MM.1S (cell line): ENCODE measurements around the gene UNC119.

ENCODE experiments used
- DNase-seq: peaks from one replicate; pipeline ENCODE4 v3.0.0-alpha.2; 2015
- H2AFZ ChIP-seq: fragments of 300-600 bp; sonication (generic); 2 replicates; pipeline ENCODE4 v1.6.0; 2016; ENCODE audit warnings: antibody characterized with exemption, low read length
- H3F3A ChIP-seq: fragments of 300-600 bp; sonication (generic); 2 replicates; pipeline ENCODE4 v1.6.1; 2016; ENCODE audit warnings: mild to moderate bottlenecking, antibody characterized with exemption, low read length, moderate library complexity, mixed read lengths; ENCODE audit not compliant: insufficient read depth
- H3K27ac ChIP-seq: fragments of 300-600 bp; sonication (generic); 2 replicates; pipeline ENCODE4 v1.5.1; 2016; ENCODE audit warnings: mild to moderate bottlenecking, low read length
- H3K27me3 ChIP-seq: fragments of 300-600 bp; sonication (generic); replicated peaks from 2 replicates; pipeline ENCODE4 v1.6.0; 2016; ENCODE audit warnings: low read length; ENCODE audit not compliant: insufficient read depth
- H3K36me3 ChIP-seq: fragments of 300-600 bp; sonication (generic); replicated peaks from 2 replicates; pipeline ENCODE4 v1.6.1; 2016; ENCODE audit warnings: mild to moderate bottlenecking, low read length, mixed read lengths; ENCODE audit not compliant: insufficient read depth
- H3K4me1 ChIP-seq: fragments of 300-600 bp; sonication (generic); 2 replicates; pipeline ENCODE4 v1.6.1; 2016; ENCODE audit warnings: low read length, mixed read lengths
- H3K4me2 ChIP-seq: fragments of 300-600 bp; sonication (generic); 2 replicates; pipeline ENCODE4 v1.6.0; 2016; ENCODE audit warnings: low read depth, low read length
- H3K4me3 ChIP-seq: fragments of 300-600 bp; sonication (generic); 2 replicates; pipeline ENCODE4 v1.5.1; 2016; ENCODE audit warnings: low read length, mixed read lengths
- H3K79me2 ChIP-seq: fragments of 300-600 bp; sonication (generic); 2 replicates; pipeline ENCODE4 v1.6.1; 2016; ENCODE audit warnings: mixed run types, low read length, mixed read lengths
- H3K9ac ChIP-seq: fragments of 300-600 bp; sonication (generic); 2 replicates; pipeline ENCODE4 v1.6.1; 2016; ENCODE audit warnings: low read length, mixed read lengths
- H3K9me2 ChIP-seq: fragments of 300-600 bp; sonication (generic); replicated peaks from 2 replicates; pipeline ENCODE4 v1.6.1; 2016; ENCODE audit warnings: mild to moderate bottlenecking, low read length, mixed read lengths; ENCODE audit not compliant: insufficient read depth
- H3K9me3 ChIP-seq: fragments of 300-600 bp; sonication (generic); replicated peaks from 2 replicates; pipeline ENCODE4 v1.6.1; 2016; ENCODE audit warnings: mild to moderate bottlenecking, low read length, mixed read lengths; ENCODE audit not compliant: insufficient read depth
- H4K20me1 ChIP-seq: fragments of 300-600 bp; sonication (generic); 2 replicates; pipeline ENCODE4 v1.6.1; 2016; ENCODE audit warnings: mild to moderate bottlenecking, low read length, moderate library complexity, mixed read lengths; ENCODE audit not compliant: insufficient read depth
- EZH2 ChIP-seq: fragments of 300-600 bp; sonication (generic); optimal IDR thresholded peaks from 2 replicates; pipeline ENCODE3; 2017; ENCODE audit warnings: low read depth, mild to moderate bottlenecking, antibody characterized with exemption, low read length, mixed read lengths
- EZH2phosphoT487 ChIP-seq: fragments of 300-600 bp; sonication (generic); IDR thresholded peaks from 2 replicates; pipeline ENCODE4 v1.6.1; 2018; ENCODE audit warnings: antibody characterized with exemption, low read length
- TF ChIP-seq, protein P1 (sequence below): fragments of 300-600 bp; sonication (generic); IDR thresholded peaks from 2 replicates; pipeline ENCODE4 v1.5.1; 2016; ENCODE audit warnings: antibody characterized with exemption, low read length, mixed read lengths

UNC119 gene

GRCh38 chr17:28499684-28500357 lies 52.6 kb downstream of the UNC119 start:
- TF ChIP-seq EZH2 = no peak
- no peak for TF ChIP-seq EZH2phosphoT487
- TF ChIP-seq, protein P1, sequence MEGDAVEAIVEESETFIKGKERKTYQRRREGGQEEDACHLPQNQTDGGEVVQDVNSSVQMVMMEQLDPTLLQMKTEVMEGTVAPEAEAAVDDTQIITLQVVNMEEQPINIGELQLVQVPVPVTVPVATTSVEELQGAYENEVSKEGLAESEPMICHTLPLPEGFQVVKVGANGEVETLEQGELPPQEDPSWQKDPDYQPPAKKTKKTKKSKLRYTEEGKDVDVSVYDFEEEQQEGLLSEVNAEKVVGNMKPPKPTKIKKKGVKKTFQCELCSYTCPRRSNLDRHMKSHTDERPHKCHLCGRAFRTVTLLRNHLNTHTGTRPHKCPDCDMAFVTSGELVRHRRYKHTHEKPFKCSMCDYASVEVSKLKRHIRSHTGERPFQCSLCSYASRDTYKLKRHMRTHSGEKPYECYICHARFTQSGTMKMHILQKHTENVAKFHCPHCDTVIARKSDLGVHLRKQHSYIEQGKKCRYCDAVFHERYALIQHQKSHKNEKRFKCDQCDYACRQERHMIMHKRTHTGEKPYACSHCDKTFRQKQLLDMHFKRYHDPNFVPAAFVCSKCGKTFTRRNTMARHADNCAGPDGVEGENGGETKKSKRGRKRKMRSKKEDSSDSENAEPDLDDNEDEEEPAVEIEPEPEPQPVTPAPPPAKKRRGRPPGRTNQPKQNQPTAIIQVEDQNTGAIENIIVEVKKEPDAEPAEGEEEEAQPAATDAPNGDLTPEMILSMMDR = no peak
- no peak overlapping the region for H2AFZ ChIP-seq
- no peaks in the 10 kb centered on the region for H3F3A ChIP-seq
- H3K4me1 ChIP-seq = no peaks in the 10 kb centered on the region
- no peak for DNase-seq
- no peaks in the 10 kb centered on the region for H3K9me2 ChIP-seq
- no peak overlapping the region for H3K27ac ChIP-seq
- H3K4me3 ChIP-seq = no peak overlapping the region
- H3K4me2 ChIP-seq = no peak overlapping the region
- no peaks in the 10 kb centered on the region for H3K79me2 ChIP-seq
- peaks cover 89% of the 10 kb centered on the region for H3K27me3 ChIP-seq
- no peak overlapping the region for H3K9ac ChIP-seq
- no peaks in the 10 kb centered on the region for H4K20me1 ChIP-seq
- H3K9me3 ChIP-seq = no peaks in the 10 kb centered on the region
- no peaks in the 10 kb centered on the region for H3K36me3 ChIP-seq

DNA sequence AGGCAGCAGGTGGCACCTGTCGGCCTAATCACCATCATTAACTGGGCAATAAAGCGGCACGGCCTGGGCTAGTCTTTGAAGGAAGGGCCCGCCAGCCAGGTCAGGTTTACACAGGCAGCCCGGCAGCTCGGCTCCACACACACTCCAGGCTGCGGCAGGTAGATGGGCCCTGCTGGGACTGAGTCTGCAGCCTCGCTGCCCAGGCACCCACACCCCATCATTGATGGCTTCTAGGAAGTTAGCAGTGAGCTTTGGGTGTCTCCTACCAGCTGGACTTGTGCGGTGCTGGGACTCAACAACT lies 53.1 kb downstream of the UNC119 start:
- Histone ChIP-seq H2AFZ (no peak overlapping the region), H3K36me3 (no peaks in the 10 kb centered on the region), H3K9me2 (no peaks in the 10 kb centered on the region), H3K4me3 (no peak overlapping the region), H4K20me1 (no peaks in the 10 kb centered on the region), H3K27ac (no peak overlapping the region), H3K9ac (no peak overlapping the region), H3K79me2 (no peaks in the 10 kb centered on the region), H3K9me3 (no peaks in the 10 kb centered on the region), H3K27me3 (peaks cover 88% of the 10 kb centered on the region), H3K4me2 (no peak overlapping the region), H3K4me1 (no peaks in the 10 kb centered on the region), H3F3A (no peaks in the 10 kb centered on the region)
- DNase-seq = no peak
- no peak for TF ChIP-seq EZH2

DNA sequence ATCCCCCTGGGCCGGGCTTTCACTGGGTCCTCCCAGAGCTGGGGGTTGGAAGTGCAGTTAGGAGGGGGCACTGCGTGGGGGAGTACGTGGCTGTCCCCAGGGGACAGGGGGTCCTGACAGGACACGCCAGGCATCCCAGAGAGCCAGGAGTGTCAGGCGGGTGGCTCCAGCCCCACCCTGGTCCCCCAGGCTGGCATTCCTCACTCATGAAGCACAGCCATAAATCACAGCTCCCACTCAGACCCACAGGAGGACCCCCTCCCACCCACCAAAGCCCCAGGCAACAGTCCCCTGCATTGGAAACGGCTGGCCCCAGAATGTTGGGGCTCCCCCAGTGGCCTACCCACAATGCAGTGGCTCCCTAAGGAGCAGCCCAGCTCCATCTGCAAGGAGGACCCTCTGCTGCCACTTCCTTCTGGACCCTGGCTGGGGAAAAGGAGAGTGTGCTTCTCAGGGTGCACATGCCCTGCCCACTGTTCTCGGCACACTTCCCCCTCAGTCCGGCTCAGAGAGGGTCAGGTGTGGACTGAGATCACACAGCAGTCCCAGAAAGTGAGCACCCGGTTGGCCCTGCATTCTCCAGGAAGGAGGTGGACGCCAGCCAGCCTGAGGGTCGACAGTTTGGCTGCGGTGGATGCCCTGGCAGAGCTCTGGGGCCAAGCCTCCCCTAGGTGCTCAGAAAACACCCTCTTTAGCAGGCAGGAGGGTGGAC lies 53.6 kb downstream of the UNC119 start:
- Histone ChIP-seq H3K4me3 (no peak overlapping the region), H3K27me3 (peaks cover 88% of the 10 kb centered on the region), H3K36me3 (no peaks in the 10 kb centered on the region), H4K20me1 (no peaks in the 10 kb centered on the region), H3K4me2 (no peak overlapping the region), H3K79me2 (no peaks in the 10 kb centered on the region), H3K27ac (no peak overlapping the region), H3K4me1 (no peaks in the 10 kb centered on the region), H3K9ac (no peak overlapping the region), H3F3A (no peaks in the 10 kb centered on the region), H2AFZ (no peak overlapping the region), H3K9me3 (no peaks in the 10 kb centered on the region), H3K9me2 (no peaks in the 10 kb centered on the region)
- no peak for TF ChIP-seq EZH2
- DNase-seq = no peak

- Histone ChIP-seq H3F3A (no peaks in the 10 kb centered on the region), H3K4me2 (no peak overlapping the region), H3K36me3 (no peaks in the 10 kb centered on the region), H3K4me1 (no peaks in the 10 kb centered on the region), H4K20me1 (no peaks in the 10 kb centered on the region), H2AFZ (no peak overlapping the region), H3K4me3 (no peak overlapping the region), H3K79me2 (no peaks in the 10 kb centered on the region), H3K9ac (no peak overlapping the region), H3K27me3 (peaks cover 90% of the 10 kb centered on the region), H3K9me3 (no peaks in the 10 kb centered on the region), H3K27ac (no peak overlapping the region), H3K9me2 (no peaks in the 10 kb centered on the region)
- no peak for DNase-seq
- no peak for TF ChIP-seq EZH2phosphoT487
Measured at GRCh38 chr17:28497931-28498330, 54.5 kb downstream of the UNC119 start.
